Eye (tissue), 1 donor: ENCODE data around the gene KRT75.

Experiments
- DNase-seq: peaks from one replicate; pipeline ENCODE4 v3.0.0-alpha.2; 2015

KRT75 gene

GRCh38 chr12:52439420-52439819 is 5.2 kb upstream of the KRT75 start:
- DNase-seq, result no peak

DNA sequence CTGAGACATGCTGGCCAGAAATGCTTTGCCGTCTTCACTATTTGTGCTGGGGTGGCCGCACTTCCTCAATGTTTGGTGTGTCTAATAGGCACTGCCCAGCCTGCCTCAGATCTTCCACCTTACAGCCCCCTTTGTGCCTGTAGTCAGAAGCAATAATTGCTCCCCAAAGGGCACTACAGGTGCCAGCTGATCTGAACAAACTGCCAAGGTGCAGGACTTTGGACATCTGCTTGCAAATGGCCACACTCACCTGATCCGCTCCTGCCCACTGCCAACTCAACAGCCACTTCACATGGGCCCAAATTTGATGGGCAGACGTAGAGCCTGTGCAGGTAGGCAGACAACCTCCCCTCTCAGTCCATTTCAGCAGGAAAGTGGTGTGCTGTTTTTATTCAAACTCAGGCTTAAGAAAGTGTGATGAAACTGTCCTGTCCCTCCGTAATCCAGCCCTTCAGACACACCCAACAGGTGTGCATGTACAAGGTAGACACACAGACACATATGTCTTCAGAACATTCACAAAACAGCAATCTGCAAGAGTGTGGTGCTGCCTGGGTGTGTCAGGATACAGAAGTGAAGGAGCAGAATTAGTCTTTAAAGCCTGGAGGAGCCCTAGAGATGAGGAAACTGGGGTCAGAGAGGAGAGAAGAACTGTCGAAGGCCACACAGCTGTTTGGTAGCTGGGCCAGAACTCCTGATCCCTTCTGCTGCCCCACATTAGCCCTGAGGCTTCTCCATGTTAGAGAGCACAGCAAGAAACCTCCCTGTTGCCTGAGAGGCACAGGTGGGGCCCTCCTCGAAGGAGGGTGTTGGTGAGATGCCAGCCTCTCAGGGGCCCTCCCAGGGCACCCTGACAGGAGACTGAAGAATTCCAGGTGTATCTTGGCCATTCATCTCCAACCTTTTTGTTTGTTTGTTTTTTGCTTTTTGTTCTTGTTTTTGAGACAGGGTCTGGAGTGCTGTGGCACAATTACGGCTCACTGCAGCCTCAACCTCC is 4.4 kb upstream of the KRT75 start:
- no peak for DNase-seq

- DNase-seq, result no peak
Measured at GRCh38 chr12:52437508-52437907, 3.3 kb upstream of the KRT75 start.

GRCh38 chr12:52436828-52437474 is 2.8 kb upstream of the KRT75 start:
- no peak for DNase-seq

DNA sequence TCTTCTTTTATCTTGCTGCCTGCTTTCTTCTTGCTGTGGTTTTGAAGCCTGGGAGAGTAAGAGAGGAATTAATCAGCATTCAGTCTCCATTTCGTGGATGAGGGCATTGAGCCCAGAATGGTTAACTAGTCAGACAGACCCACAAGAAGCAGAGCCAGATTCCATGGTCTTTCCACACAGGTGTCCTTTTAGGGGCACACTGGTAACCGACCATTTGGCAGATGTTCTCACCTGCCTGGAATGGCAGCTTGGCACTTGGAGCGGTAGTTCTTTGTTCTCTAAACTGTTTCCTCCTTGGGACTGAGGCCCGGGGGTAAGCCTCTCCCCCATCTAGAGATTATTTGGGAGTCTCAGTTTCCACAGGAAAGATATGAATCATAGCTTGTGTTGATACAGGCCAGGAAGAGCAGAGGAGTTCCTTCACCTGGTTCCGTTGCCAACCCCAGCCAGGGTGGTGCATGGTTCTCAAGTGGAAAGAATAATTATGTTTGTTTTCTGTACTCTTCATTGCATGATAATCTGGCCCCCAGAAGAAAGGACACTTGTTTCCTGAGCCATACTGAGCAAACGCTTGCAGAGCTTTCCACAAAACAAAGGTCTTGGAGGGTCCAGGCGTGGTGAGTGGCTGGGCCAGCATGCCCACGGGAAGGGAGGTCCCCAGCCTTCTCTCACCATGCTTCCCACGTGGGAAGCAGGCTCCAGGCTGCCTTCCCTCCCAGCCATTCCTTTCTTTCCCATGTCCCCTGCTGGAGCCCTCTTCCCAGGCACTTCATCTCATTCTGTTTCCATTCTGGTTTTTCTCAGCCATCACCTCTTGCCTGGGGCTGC is 2.0 kb upstream of the KRT75 start:
- no peak for DNase-seq

DNA sequence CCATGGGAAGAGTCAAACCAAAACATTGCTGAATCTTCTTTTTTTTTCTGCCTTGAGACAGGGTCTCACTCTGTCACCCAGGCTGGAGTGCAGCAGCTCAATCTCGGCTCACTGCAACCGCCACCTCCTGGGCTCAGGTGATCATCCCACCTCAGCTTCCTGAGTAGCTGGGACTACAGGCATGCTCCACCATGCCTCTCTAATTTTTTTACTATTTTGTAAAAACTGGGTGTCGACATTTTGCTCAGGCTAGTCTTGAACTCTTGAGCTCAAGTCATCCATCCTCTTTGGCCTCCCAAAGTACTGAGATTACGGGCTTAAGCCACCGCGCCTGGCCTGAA is 1.5 kb upstream of the KRT75 start:
- DNase-seq, result no peak

DNA sequence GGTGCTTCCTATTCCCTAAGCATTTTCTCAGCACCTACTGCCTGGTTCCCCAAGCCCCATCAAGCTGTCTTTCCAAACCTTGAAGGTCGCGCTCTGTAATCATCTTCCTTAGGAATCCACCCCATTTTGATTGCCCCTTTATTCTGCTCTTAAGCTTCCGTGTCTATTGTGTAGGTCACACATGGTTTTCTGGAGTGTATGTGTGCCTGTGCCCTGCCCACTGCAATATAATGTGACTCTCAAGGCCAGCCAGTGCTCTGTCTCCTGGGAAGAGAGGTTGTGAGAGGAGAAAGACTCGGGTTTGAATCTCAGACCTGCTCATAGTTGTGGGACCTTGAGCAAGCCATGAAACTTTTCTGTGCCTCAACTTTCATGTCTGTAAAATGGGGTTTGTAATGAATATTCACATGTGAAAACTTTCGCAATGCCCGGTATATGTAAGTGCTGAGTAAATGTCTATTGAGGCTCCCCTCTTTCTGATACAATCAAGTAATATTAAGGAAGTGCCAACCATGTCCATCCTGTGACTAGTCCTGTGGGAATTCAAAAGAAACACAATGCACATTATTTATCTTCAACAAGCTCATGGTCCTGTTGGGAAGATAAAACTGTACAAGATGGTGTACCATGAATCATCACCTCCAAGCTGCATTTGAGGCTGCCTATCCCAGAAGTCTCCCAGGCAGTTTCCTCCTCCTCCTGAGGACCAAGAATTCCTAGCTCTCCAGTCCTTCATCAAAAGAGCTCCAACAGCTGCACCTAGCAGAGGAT is 774 bp upstream of the KRT75 start:
- no peak for DNase-seq

- DNase-seq, result no peak
Measured at GRCh38 chr12:52433501-52434080, 580 bp downstream of the KRT75 start.

DNA sequence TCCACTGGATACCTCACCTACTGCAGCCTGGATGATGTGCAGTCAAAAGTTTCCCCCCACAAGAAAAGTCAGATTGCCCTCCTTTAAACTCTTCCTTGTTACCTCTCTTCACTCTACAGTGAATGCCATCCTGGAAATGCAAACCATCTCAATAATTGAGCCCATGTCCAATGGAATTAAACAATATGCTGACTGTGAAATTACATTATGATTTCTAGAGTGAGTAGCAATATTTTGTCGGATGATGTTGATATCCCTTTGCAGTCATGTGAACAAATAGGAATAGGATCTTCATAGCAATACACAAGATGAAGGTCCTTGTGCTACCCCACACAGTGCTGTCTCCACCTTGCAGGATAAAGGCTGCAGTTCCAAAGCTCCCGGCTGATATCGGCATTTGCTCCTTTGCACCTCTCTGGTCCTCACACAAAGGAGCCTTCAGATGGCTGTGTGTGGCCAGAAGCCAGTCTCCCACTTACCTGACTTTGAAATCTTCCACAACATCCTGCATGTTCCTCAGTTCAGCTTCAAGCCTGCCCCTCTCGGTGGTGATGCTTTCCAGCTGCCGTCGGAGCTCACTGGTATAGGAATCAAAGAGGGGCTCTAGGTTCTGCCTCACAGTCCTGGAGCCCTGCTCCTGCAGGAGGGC is 1.5 kb downstream of the KRT75 start:
- DNase-seq, result no peak

DNA sequence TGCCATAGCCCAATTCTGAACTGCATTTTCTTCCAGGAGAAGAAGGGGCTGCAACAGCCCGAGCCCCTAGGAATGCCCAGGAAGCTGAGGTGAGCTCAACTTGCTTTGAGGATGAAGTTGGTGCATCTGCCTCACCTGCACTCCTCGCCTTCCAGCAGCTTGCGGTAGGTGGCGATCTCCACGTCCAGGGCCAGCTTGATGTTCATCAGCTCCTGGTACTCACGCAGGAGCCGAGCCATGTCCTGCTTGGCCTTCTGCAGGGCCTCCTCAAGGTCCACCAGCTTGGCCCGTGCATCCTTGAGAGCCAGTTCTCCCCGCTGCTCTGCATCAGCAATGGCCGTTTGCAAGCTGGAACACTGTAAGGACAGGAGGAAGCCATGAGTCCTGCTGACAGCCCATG is 6.0 kb downstream of the KRT75 start:
- no peak for DNase-seq

- no peak for DNase-seq
Measured at GRCh38 chr12:52427083-52427482, 7.1 kb downstream of the KRT75 start.

GRCh38 chr12:52426034-52426433 is 8.1 kb downstream of the KRT75 start:
- DNase-seq, result no peak

DNA sequence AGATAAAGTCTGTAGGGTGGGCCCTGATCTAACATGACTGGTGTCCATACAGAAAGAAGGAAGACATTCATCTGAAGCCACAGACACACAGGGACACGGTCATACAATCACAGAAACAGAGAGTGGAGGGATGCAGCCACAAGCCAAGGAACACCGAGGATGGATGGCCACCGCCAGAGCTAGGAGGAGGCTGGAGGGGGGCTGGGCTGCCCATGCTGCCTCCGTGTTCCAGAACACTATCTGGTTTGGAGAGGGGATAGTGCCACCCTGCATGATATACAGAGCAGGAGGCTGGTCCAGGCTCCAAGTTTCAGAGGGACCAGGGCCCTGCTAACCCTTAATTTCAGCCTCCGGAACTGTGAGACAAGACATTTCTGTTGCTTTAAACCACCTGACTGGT is 8.7 kb downstream of the KRT75 start:
- no peak for DNase-seq

- no peak for DNase-seq
Measured at GRCh38 chr12:52423661-52424500, 10.3 kb downstream of the KRT75 start.

- DNase-seq, result no peak
Measured at GRCh38 chr12:52423035-52423434, 11.1 kb downstream of the KRT75 start.

- DNase-seq, result no peak
Measured at GRCh38 chr12:52419656-52420055, 14.5 kb downstream of the KRT75 start.

- DNase-seq, result no peak
Measured at GRCh38 chr12:52418576-52419110, 15.5 kb downstream of the KRT75 start.

- DNase-seq, result no peak
Measured at GRCh38 chr12:52417740-52418139, 16.4 kb downstream of the KRT75 start.

GRCh38 chr12:52416795-52417194 is 17.4 kb downstream of the KRT75 start:
- DNase-seq, result no peak
